Kidney epithelial cell (primary cell): ENCODE data around the gene ABR. TPM values are rescaled to one million over a fixed set of nuclear protein-coding genes. Genes with fewer than 3 reads are reported as not detected.

Source experiments
- DNase-seq: peaks from one replicate; pipeline ENCODE4 v3.0.0-alpha.2; 2010; ENCODE audit warnings: low read depth
- H3K27me3 ChIP-seq: 2 replicates; pipeline ENCODE4 v1.6.0; 2011; ENCODE audit warnings: low read length; ENCODE audit not compliant: control insufficient read depth, insufficient read depth
- H3K36me3 ChIP-seq: 2 replicates; pipeline ENCODE4 v1.5.1; 2011; ENCODE audit warnings: low read length; ENCODE audit not compliant: control insufficient read depth, insufficient read depth
- H3K4me3 ChIP-seq: 2 replicates; pipeline ENCODE4 v1.5.1; 2011; ENCODE audit warnings: low read depth, mild to moderate bottlenecking, control low read depth, low read length
- total RNA-seq: library from RNA; depleted of rRNA; stranded (reverse); fragments of >200 nt; gene quantifications from 2 replicates; pipeline ENCODE4 v1.2.3, GENCODE V29; 2015
- TF ChIP-seq, protein P1 (sequence below): IDR thresholded peaks from 2 replicates; pipeline ENCODE4 v1.5.1; 2011; ENCODE audit warnings: mild to moderate bottlenecking, moderate library complexity, low read length, control low read depth, inconsistent platforms; ENCODE audit not compliant: insufficient read depth, poor library complexity, severe bottlenecking

Gene ABR
- total RNA-seq, 1 donor from 2014 or later = 141 TPM

GRCh38 chr17:1026599-1026975, 153.2 kb downstream of the ABR start:
- H3K4me3 ChIP-seq = no peak overlapping the region
- no peak for DNase-seq
- H3K27me3 ChIP-seq = no peaks in the 10 kb centered on the region
- TF ChIP-seq, protein P1, sequence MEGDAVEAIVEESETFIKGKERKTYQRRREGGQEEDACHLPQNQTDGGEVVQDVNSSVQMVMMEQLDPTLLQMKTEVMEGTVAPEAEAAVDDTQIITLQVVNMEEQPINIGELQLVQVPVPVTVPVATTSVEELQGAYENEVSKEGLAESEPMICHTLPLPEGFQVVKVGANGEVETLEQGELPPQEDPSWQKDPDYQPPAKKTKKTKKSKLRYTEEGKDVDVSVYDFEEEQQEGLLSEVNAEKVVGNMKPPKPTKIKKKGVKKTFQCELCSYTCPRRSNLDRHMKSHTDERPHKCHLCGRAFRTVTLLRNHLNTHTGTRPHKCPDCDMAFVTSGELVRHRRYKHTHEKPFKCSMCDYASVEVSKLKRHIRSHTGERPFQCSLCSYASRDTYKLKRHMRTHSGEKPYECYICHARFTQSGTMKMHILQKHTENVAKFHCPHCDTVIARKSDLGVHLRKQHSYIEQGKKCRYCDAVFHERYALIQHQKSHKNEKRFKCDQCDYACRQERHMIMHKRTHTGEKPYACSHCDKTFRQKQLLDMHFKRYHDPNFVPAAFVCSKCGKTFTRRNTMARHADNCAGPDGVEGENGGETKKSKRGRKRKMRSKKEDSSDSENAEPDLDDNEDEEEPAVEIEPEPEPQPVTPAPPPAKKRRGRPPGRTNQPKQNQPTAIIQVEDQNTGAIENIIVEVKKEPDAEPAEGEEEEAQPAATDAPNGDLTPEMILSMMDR = no peak
- no peaks in the 10 kb centered on the region for H3K36me3 ChIP-seq

GRCh38 chr17:1025733-1026598, 153.8 kb downstream of the ABR start:
- DNase-seq = no peak
- TF ChIP-seq, protein P1 = no peak
- H3K36me3 ChIP-seq = no peaks in the 10 kb centered on the region
- no peaks in the 10 kb centered on the region for H3K27me3 ChIP-seq
- no peak overlapping the region for H3K4me3 ChIP-seq

DNA sequence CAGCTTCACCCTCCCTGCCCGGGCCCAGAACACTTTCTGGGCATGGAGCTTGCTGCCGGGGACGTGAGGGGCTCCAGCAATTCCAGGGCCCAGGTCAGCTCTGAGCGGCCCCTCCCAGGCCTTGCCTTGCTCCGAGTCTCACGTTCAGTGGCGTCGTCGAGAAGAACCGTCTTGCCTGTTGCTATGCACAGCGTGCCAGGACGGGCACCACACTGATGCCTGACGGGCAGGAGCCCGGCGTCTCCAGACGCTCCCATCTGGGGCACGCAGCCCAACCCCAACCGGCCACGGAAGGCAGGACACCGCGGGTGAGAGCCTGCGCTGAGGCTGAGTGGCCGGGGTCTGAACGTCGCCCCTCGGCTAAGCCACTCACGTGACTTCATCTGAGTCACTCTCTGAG, 155.7 kb downstream of the ABR start:
- Histone ChIP-seq H3K4me3 (no peak overlapping the region), H3K27me3 (no peaks in the 10 kb centered on the region), H3K36me3 (no peaks in the 10 kb centered on the region)
- TF ChIP-seq, protein P1 = no peak
- DNase-seq = no peak

GRCh38 chr17:1022278-1023024, 157.3 kb downstream of the ABR start:
- TF ChIP-seq, protein P1 = no peak
- DNase-seq = no peak
- H3K4me3 ChIP-seq = no peak overlapping the region
- H3K36me3 ChIP-seq = no peaks in the 10 kb centered on the region
- no peaks in the 10 kb centered on the region for H3K27me3 ChIP-seq

DNA sequence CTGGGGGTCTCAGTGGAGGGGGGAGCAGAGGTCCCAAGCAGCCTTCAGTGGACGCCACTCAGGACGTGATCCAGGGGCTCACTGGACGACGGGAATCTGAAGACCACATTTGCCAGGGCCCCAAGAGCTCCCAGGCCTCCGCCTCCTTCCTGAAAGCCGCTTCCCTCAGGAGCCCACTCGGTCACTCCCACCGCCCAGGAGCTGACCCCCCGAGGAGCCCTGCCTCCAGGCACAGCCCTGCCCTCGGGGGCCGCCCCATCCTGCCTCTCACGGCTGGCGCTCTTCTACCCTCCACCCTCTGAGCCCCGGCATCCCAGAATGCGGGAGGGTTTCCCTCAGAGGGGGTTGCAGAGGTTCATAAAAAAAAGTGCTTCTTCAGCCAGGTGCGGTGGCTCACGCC, 158.6 kb downstream of the ABR start:
- no peaks in the 10 kb centered on the region for H3K27me3 ChIP-seq
- TF ChIP-seq, protein P1 = no peak

DNA sequence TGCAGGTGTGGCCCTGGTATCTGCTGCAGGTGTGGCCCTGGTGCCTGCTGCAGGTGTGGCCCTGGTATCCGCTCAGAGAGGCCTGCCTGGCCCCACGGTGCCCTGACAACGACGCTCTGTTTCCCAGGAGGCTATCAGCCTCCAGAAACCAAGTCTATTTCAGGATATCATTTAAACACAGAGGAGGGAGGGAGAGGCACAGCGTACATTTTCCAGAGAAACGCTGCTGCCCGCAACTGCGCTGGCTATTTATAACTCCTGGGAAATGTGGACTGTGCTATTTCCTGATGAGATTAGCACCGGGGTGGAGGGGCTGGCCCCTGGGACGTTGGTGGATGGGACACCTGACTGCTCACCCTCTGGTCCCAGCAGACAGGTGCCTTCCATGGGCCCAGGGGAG, 160.3 kb downstream of the ABR start:
- H3K4me3 ChIP-seq = no peak overlapping the region
- H3K27me3 ChIP-seq = no peaks in the 10 kb centered on the region
- DNase-seq = no peak
- no peaks in the 10 kb centered on the region for H3K36me3 ChIP-seq
- TF ChIP-seq, protein P1 = no peak

More for the DNA sequence above, 158.6 kb downstream of the ABR start:
- Histone ChIP-seq H3K36me3 (no peaks in the 10 kb centered on the region), H3K4me3 (no peak overlapping the region)
- no peak for DNase-seq
